ENCODE measurements around the gene VPS26C. TPM values are rescaled to one million over a fixed set of nuclear protein-coding genes. Genes with fewer than 3 reads are reported as not detected.

Gene VPS26C
- total RNA-seq, 1 experiment from 2014 or later, result 40.5 TPM

DNA sequence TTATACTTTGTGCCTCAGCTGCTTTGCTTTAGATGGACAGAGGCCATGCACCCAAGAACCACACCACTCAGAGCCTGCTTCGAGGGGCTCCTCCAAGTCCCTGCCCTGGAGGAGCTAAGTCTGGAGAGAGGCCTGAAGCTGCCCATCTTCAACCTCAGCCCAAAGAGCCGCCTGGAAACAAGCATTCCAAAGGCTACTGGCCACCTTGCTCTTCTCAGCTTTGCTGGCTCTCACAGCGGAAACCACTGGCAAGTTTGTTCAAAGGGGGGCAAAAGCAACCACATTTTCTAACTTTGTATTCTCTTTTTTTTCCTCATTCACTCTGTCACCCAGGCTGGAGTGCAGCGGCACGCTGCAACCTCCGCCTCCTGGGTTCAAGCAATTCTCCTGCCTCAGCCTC is 23.2 kb downstream of the VPS26C start:
- Mint-ChIP-seq H3K27ac (ENCODE audit: unreplicated experiment) (no peak overlapping the region), H3K9me3 (ENCODE audit: unreplicated experiment) (no peaks in the 10 kb centered on the region), H3K36me3 (ENCODE audit: insufficient read depth, unreplicated experiment) (peaks cover 19% of the 10 kb centered on the region), H3K4me3 (ENCODE audit: unreplicated experiment) (no peak overlapping the region), H3K4me1 (ENCODE audit: low read depth, unreplicated experiment) (peaks cover 11% of the 10 kb centered on the region), H3K27me3 (ENCODE audit: insufficient read depth, unreplicated experiment) (no peaks in the 10 kb centered on the region)
- Histone ChIP-seq H3K27me3 (replicated peaks; ENCODE audit: control insufficient read depth, insufficient read depth, low read length) (no peaks in the 10 kb centered on the region), H3K9me3 (no peaks in the 10 kb centered on the region), H3K4me3 (ENCODE audit: low read depth, low read length) (no peak overlapping the region), H3K4me1 (no peaks in the 10 kb centered on the region), H3K36me3 (ENCODE audit: control insufficient read depth, insufficient read depth, low read length) (no peaks in the 10 kb centered on the region)
- CTCF ChIA-PET, result no interaction called here
- intact Hi-C loops (cut with micrococcal nuclease; ENCODE audit: unreplicated experiment), result no loop called here
- no peak for TF ChIP-seq CTCF (IDR thresholded peaks at IDR 0.05; ENCODE audit: insufficient read depth in 1 of 2, low read depth in 1 of 2, low read length in 1 of 2, severe bottlenecking in 1 of 2, unreplicated experiment in 1 of 2)
- POLR2A ChIA-PET, result no interaction called here
- DNase-seq, result no peak
- no TSS peak for BruUV-seq (replicated peaks)

DNA sequence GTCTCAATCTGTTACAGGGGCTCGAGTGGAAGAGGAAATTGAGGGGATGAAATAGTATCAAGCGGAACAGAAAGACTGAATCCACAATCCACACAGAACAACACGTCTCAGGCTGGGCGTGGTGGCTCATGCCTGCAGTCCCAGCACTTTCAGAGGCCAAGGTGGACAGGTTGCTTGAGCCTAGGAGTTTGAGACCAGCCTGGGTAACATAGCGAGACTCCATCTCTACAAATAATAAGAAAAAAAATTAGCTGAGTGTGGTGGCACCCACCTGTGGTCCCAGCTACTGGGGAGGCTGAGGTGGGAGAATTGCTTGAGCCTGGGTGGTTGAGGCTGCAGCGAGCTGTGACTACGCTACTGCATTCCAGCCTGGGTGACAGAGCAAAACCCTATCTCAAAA is 25.7 kb downstream of the VPS26C start:
- H3K9me3 ChIP-seq, result no peaks in the 10 kb centered on the region

DNA sequence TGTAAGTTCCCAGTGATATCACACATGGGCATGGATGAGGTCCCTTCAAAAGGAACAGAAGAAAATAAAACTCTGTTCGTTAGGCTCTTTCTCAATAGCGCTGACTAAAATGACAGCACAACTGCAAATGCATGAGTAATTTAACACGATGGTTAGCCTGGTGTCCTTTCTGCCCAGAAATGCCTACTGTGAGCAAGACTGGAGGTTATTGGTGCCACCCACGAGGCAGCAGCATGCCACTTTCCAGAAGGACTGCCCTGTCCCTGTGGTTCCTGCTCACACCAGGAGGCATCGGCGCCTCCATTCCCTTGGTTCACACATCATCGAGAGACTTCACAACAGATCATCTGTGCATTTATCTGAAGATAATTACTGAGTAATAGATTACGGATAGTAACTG is 26.2 kb downstream of the VPS26C start:
- Mint-ChIP-seq H3K27ac (ENCODE audit: unreplicated experiment) (no peak overlapping the region), H3K9me3 (ENCODE audit: unreplicated experiment) (no peaks in the 10 kb centered on the region), H3K27me3 (ENCODE audit: insufficient read depth, unreplicated experiment) (no peaks in the 10 kb centered on the region), H3K4me1 (ENCODE audit: low read depth, unreplicated experiment) (peaks cover 11% of the 10 kb centered on the region), H3K4me3 (ENCODE audit: unreplicated experiment) (no peak overlapping the region), H3K36me3 (ENCODE audit: insufficient read depth, unreplicated experiment) (peaks cover 27% of the 10 kb centered on the region)
- Histone ChIP-seq H3K9me3 (no peaks in the 10 kb centered on the region), H3K27me3 (replicated peaks; ENCODE audit: control insufficient read depth, insufficient read depth, low read length) (no peaks in the 10 kb centered on the region), H3K36me3 (ENCODE audit: control insufficient read depth, insufficient read depth, low read length) (no peaks in the 10 kb centered on the region), H3K4me3 (ENCODE audit: low read depth, low read length) (no peak overlapping the region), H3K4me1 (no peaks in the 10 kb centered on the region)
- ChIA-PET CTCF (no interaction called here), POLR2A (no interaction called here)
- no peak for TF ChIP-seq CTCF (IDR thresholded peaks at IDR 0.05; ENCODE audit: insufficient read depth in 1 of 2, low read depth in 1 of 2, low read length in 1 of 2, severe bottlenecking in 1 of 2, unreplicated experiment in 1 of 2)
- DNase-seq, result no peak
- intact Hi-C loops (cut with micrococcal nuclease; ENCODE audit: unreplicated experiment), result no loop called here
- BruUV-seq (replicated peaks), result no TSS peak

More for the DNA sequence above, 25.7 kb downstream of the VPS26C start:
- Mint-ChIP-seq H3K4me3 (ENCODE audit: unreplicated experiment) (no peak overlapping the region), H3K27me3 (ENCODE audit: insufficient read depth, unreplicated experiment) (no peaks in the 10 kb centered on the region), H3K9me3 (ENCODE audit: unreplicated experiment) (no peaks in the 10 kb centered on the region), H3K27ac (ENCODE audit: unreplicated experiment) (no peak overlapping the region), H3K4me1 (ENCODE audit: low read depth, unreplicated experiment) (peaks cover 11% of the 10 kb centered on the region), H3K36me3 (ENCODE audit: insufficient read depth, unreplicated experiment) (peaks cover 23% of the 10 kb centered on the region)
- BruUV-seq (replicated peaks), result no TSS peak
- POLR2A ChIA-PET, result no interaction called here
- no peak for DNase-seq
- H3K4me3 ChIP-seq (ENCODE audit: low read depth, low read length), result no peak overlapping the region
- no peaks in the 10 kb centered on the region for H3K36me3 ChIP-seq (ENCODE audit: control insufficient read depth, insufficient read depth, low read length)
- intact Hi-C loops (cut with micrococcal nuclease; ENCODE audit: unreplicated experiment), result no loop called here
- TF ChIP-seq CTCF (IDR thresholded peaks at IDR 0.05; ENCODE audit: insufficient read depth in 1 of 2, low read depth in 1 of 2, low read length in 1 of 2, severe bottlenecking in 1 of 2, unreplicated experiment in 1 of 2), result no peak
- no peaks in the 10 kb centered on the region for H3K4me1 ChIP-seq
- CTCF ChIA-PET, result no interaction called here
- H3K27me3 ChIP-seq (replicated peaks; ENCODE audit: control insufficient read depth, insufficient read depth, low read length), result no peaks in the 10 kb centered on the region

Measured in Caco-2 (cell line).